HG03342 (cell line): ENCODE data around the gene PUSL1.
A peak's percentile ranks its signal among the peaks of the same experiment; 100 is the strongest.

Experiments
- ATAC-seq: cut with Tn5 transposase; IDR thresholded peaks from one replicate; pipeline ENCODE4 v1.9.1; 2021; ENCODE audit warnings: mild to moderate bottlenecking, moderate library complexity; ENCODE audit not compliant: unreplicated experiment

PUSL1 gene

GRCh38 chr1:1294250-1294890 is 14.0 kb upstream of the PUSL1 start:
- no peak for ATAC-seq

GRCh38 chr1:1295154-1295923 is 13.1 kb upstream of the PUSL1 start:
- ATAC-seq, result no peak

- ATAC-seq, result no peak
Measured at GRCh38 chr1:1296070-1297061, 12.0 kb upstream of the PUSL1 start.

- ATAC-seq, result no peak
Measured at GRCh38 chr1:1297802-1298424, 10.5 kb upstream of the PUSL1 start.

- ATAC-seq, result no peak
Measured at GRCh38 chr1:1298861-1299685, 9.3 kb upstream of the PUSL1 start.

- no peak for ATAC-seq
Measured at GRCh38 chr1:1299686-1300351, 8.6 kb upstream of the PUSL1 start.

GRCh38 chr1:1300352-1300739 is 8.1 kb upstream of the PUSL1 start:
- ATAC-seq, result no peak

- ATAC-seq, result no peak
Measured at GRCh38 chr1:1302006-1302430, 6.4 kb upstream of the PUSL1 start.

- no peak for ATAC-seq
Measured at GRCh38 chr1:1302951-1303509, 5.4 kb upstream of the PUSL1 start.

GRCh38 chr1:1303736-1304135 is 4.7 kb upstream of the PUSL1 start:
- ATAC-seq, result no peak

- no peak for ATAC-seq
Measured at GRCh38 chr1:1304331-1305299, 3.8 kb upstream of the PUSL1 start.

GRCh38 chr1:1305300-1306069 is 2.9 kb upstream of the PUSL1 start:
- peak; percentile 24 for ATAC-seq

GRCh38 chr1:1306070-1306660 is 2.2 kb upstream of the PUSL1 start:
- no peak for ATAC-seq

GRCh38 chr1:1306661-1307260 is 1.6 kb upstream of the PUSL1 start:
- ATAC-seq, result no peak

- peak; percentile 4 for ATAC-seq
Measured at GRCh38 chr1:1307261-1307922, 1.0 kb upstream of the PUSL1 start.

- peak; percentile 0 for ATAC-seq
Measured at GRCh38 chr1:1308756-1309250, 406 bp downstream of the PUSL1 start.
